Mesothelial cell of epicardium (in vitro differentiated cells): ENCODE results near the gene DNMT3L. TPM values are rescaled to one million over a fixed set of nuclear protein-coding genes. Genes with fewer than 3 reads are reported as not detected.

Experiments
- DNase-seq, 2 experiments: peaks; one replicate each; pipeline ENCODE4 v3.0.0; 2021; ENCODE audit warnings: low spot score in 2 of 2; ENCODE audit not compliant: unreplicated experiment in 2 of 2
- H3K27ac Mint-ChIP-seq: 2 replicates; pipeline ENCODE4 v1.8.0; 2021; ENCODE audit warnings: mixed read lengths
- H3K27me3 Mint-ChIP-seq: 2 replicates; pipeline ENCODE4 v1.8.0; 2021; ENCODE audit warnings: low read depth, mixed read lengths
- H3K36me3 Mint-ChIP-seq: 2 replicates; pipeline ENCODE4 v1.8.0; 2021; ENCODE audit warnings: mixed read lengths
- H3K4me1 Mint-ChIP-seq: 2 replicates; pipeline ENCODE4 v1.8.0; 2021; ENCODE audit warnings: mixed read lengths
- H3K4me3 Mint-ChIP-seq: 2 replicates; pipeline ENCODE4 v1.8.0; 2021; ENCODE audit warnings: mild to moderate bottlenecking, moderate library complexity, mixed read lengths
- H3K9me3 Mint-ChIP-seq: 2 replicates; pipeline ENCODE4 v1.8.0; 2021; ENCODE audit warnings: mixed read lengths
- CTCF ChIP-seq: fragments of 200-600 bp; sonication (generic); IDR thresholded peaks from one replicate; pipeline ENCODE4 v1.5.0; 2021; ENCODE audit warnings: antibody characterized with exemption; ENCODE audit not compliant: unreplicated experiment
- total RNA-seq: library from RNA; stranded (reverse); gene quantifications from 3 replicates; pipeline ENCODE4 v1.2.1, GENCODE V29; 2021

The DNMT3L gene
- total RNA-seq, 1 donor from 2014 or later = not detected

- Mint-ChIP-seq H3K36me3 (no peaks in the 10 kb centered on the region), H3K4me3 (no peak overlapping the region), H3K4me1 (peaks cover 9% of the 10 kb centered on the region), H3K27me3 (no peaks in the 10 kb centered on the region), H3K9me3 (no peaks in the 10 kb centered on the region), H3K27ac (no peak overlapping the region)
- no peak for TF ChIP-seq CTCF
- no peak for DNase-seq
These were observed 32.0 kb upstream of the DNMT3L start for GRCh38 chr21:44293551-44294231.

GRCh38 chr21:44292812-44293195 lies 31.1 kb upstream of the DNMT3L start:
- no peaks in the 10 kb centered on the region for H3K36me3 Mint-ChIP-seq
- peaks cover 5% of the 10 kb centered on the region for H3K27me3 Mint-ChIP-seq
- H3K4me3 Mint-ChIP-seq = no peak overlapping the region
- no peak for TF ChIP-seq CTCF
- no peak overlapping the region for H3K27ac Mint-ChIP-seq
- no peak for DNase-seq
- peaks cover 8% of the 10 kb centered on the region for H3K4me1 Mint-ChIP-seq
- H3K9me3 Mint-ChIP-seq = no peaks in the 10 kb centered on the region

- Mint-ChIP-seq H3K9me3 (no peaks in the 10 kb centered on the region), H3K27ac (no peak overlapping the region), H3K4me3 (no peak overlapping the region), H3K27me3 (peaks cover 6% of the 10 kb centered on the region), H3K4me1 (peaks cover 5% of the 10 kb centered on the region), H3K36me3 (no peaks in the 10 kb centered on the region)
- TF ChIP-seq CTCF = no peak
- no peak for DNase-seq
These were observed 30.5 kb upstream of the DNMT3L start for GRCh38 chr21:44291936-44292811.

- no peak for DNase-seq
- no peaks in the 10 kb centered on the region for H3K36me3 Mint-ChIP-seq
- no peaks in the 10 kb centered on the region for H3K9me3 Mint-ChIP-seq
- H3K27ac Mint-ChIP-seq = no peak overlapping the region
- H3K4me1 Mint-ChIP-seq = peaks cover 5% of the 10 kb centered on the region
- peaks cover 11% of the 10 kb centered on the region for H3K27me3 Mint-ChIP-seq
- no peak for TF ChIP-seq CTCF
- H3K4me3 Mint-ChIP-seq = no peak overlapping the region
These were observed 29.6 kb upstream of the DNMT3L start for GRCh38 chr21:44291078-44291935.

- TF ChIP-seq CTCF = no peak
- Mint-ChIP-seq H3K9me3 (no peaks in the 10 kb centered on the region), H3K4me3 (no peak overlapping the region), H3K27ac (no peak overlapping the region), H3K36me3 (no peaks in the 10 kb centered on the region), H3K27me3 (peaks cover 15% of the 10 kb centered on the region), H3K4me1 (peaks cover 4% of the 10 kb centered on the region)
- DNase-seq = no peak
These were observed 28.8 kb upstream of the DNMT3L start for GRCh38 chr21:44290327-44291077.
